ENCODE data around the gene BRCA2. TPM values are rescaled to one million over a fixed set of nuclear protein-coding genes. Genes with fewer than 3 reads are reported as not detected.

Gene BRCA2
- total RNA-seq, 1 donor from 2014 or later: 3.9 TPM

- TF ChIP-seq CTCF (IDR thresholded peaks at IDR 0.05) (no peak), POLR2A (IDR thresholded peaks at IDR 0.05) (no peak), POLR2AphosphoS5 (IDR thresholded peaks at IDR 0.05; ENCODE audit: insufficient read depth in 1 of 2, low read depth in 1 of 2) (peak in 1 of 2 donors; percentile 50)
- H3K27ac ChIP-seq: no peak overlapping the region
- intact Hi-C loops (cut with DNase I): no loop called here
- H3K9me3 ChIP-seq: no peaks in the 10 kb centered on the region
- no peak overlapping the region for H3K4me3 ChIP-seq
- DNase-seq (ENCODE audit: extremely low spot score in 2 of 2): no peak
- H3K27me3 ChIP-seq: no peaks in the 10 kb centered on the region
- no peaks in the 10 kb centered on the region for H3K4me1 ChIP-seq
- peaks cover 0 to 16% of the 10 kb centered on the region in 2 donors for H3K36me3 ChIP-seq
Observed at GRCh38 chr13:32272021-32272683, 43.2 kb upstream of the BRCA2 start.

DNA sequence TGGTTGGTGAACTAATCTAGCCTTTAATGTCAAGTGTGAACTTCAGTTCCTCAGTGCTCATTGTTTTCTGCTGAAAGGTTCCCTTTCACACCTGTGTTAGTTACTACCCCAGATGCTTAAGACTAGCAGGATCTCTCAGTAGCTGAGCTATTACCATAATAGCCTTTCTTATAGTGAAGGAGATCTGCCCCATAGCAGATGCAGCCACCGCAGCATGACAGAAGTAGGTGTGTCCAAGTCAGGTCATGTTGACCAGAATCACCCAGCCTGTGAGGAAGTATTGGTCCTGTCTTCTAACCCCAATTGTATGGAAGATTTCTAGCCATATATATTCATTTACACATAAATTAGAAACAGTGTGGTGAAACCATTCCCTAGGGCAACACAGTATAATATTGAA lies 37.5 kb upstream of the BRCA2 start:
- Histone ChIP-seq H3K36me3 (peaks cover 0 to 42% of the 10 kb centered on the region in 2 donors), H3K27ac (no peak overlapping the region), H3K9me3 (no peaks in the 10 kb centered on the region), H3K4me3 (no peak overlapping the region), H3K4me1 (no peaks in the 10 kb centered on the region), H3K27me3 (no peaks in the 10 kb centered on the region)
- no peak for DNase-seq (ENCODE audit: extremely low spot score in 2 of 2)
- intact Hi-C loops (cut with DNase I): no loop called here
- TF ChIP-seq POLR2A (IDR thresholded peaks at IDR 0.05) (no peak), CTCF (IDR thresholded peaks at IDR 0.05) (no peak), POLR2AphosphoS5 (IDR thresholded peaks at IDR 0.05; ENCODE audit: insufficient read depth in 1 of 2, low read depth in 1 of 2) (no peak)

DNA sequence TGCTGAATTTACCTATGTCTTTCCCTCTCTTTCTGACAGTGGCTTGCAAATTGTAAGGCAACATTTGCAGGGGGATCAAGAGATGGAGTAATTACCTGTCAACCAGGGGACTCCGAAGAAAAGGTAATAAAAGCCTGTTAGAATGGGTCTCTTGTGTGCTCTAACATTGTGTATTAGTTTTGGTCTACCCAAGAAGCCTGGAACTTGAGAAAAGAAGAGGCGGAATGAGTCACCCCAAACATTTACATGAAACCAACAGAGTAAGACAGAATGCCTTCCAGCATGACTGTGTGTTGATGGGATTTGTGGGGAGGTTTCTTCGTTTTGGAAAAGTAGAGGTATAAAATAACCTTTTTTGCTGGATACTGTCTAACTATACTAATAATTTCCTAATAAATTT lies 36.9 kb upstream of the BRCA2 start:
- H3K9me3 ChIP-seq: no peaks in the 10 kb centered on the region
- intact Hi-C loops (cut with DNase I): no loop called here
- peaks cover 0 to 42% of the 10 kb centered on the region in 2 donors for H3K36me3 ChIP-seq
- H3K4me1 ChIP-seq: no peaks in the 10 kb centered on the region
- no peak overlapping the region for H3K4me3 ChIP-seq
- no peak overlapping the region for H3K27ac ChIP-seq
- no peak for DNase-seq (ENCODE audit: extremely low spot score in 2 of 2)
- no peaks in the 10 kb centered on the region for H3K27me3 ChIP-seq
- no peak for TF ChIP-seq CTCF (IDR thresholded peaks at IDR 0.05)
- TF ChIP-seq POLR2A (IDR thresholded peaks at IDR 0.05): no peak
- TF ChIP-seq POLR2AphosphoS5 (IDR thresholded peaks at IDR 0.05; ENCODE audit: insufficient read depth in 1 of 2, low read depth in 1 of 2): no peak

DNA sequence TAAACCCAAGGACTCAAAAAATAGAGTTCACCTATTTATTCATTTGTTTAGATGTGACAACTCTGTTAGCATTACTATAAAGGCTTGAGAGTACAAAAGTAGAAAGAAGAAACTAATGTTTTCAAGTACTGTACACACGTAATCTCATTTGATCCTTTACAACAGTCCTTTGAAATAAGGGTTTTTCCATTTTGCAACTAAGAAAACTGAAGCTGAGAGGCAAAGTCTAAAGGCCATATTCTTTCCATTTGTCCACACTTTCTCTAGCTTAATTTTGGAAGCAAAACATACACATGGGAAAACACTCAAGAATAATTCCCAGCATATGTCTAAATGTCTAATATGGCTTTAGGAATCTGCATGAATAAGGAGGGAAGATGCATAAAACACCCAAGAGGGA lies 34.2 kb upstream of the BRCA2 start:
- H3K9me3 ChIP-seq: no peaks in the 10 kb centered on the region
- H3K36me3 ChIP-seq: peaks cover 0 to 33% of the 10 kb centered on the region in 2 donors
- H3K4me3 ChIP-seq: no peak overlapping the region
- H3K4me1 ChIP-seq: no peaks in the 10 kb centered on the region
- DNase-seq (ENCODE audit: extremely low spot score in 2 of 2): no peak
- TF ChIP-seq CTCF (IDR thresholded peaks at IDR 0.05) (no peak), POLR2AphosphoS5 (IDR thresholded peaks at IDR 0.05; ENCODE audit: insufficient read depth in 1 of 2, low read depth in 1 of 2) (no peak), POLR2A (IDR thresholded peaks at IDR 0.05) (no peak)
- intact Hi-C loops (cut with DNase I): no loop called here
- no peaks in the 10 kb centered on the region for H3K27me3 ChIP-seq
- H3K27ac ChIP-seq: no peak overlapping the region

DNA sequence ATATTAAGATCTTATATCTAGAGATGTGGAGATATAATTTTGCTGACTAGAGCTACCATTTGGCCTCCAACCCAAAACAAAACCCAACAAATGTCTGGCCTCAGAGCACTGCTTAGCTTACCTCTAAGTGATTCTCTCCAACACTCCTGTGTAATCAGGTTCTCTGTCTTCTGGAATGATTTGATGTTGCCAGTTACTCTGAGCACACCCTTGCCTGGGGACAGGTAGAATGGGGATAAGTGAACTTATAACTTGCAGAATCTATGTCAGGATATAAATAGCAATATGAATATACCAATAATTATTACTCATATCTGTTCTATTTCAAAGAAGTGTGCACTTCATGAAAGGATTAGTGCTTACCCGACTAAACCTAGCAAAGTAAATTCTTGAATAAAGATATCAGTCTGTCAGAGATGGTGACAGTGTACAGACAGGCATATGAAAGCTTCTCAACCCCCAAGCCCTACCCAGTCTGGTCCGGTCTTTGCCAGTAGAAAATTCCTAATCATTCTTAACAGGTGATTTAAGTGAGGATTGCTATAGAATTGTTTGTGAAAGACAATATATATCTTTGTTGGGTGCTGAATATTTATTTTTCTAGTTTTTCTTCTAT lies 33.1 kb upstream of the BRCA2 start:
- no peak for TF ChIP-seq POLR2AphosphoS5 (IDR thresholded peaks at IDR 0.05; ENCODE audit: insufficient read depth in 1 of 2, low read depth in 1 of 2)
- no peak for TF ChIP-seq POLR2A (IDR thresholded peaks at IDR 0.05)
- TF ChIP-seq CTCF (IDR thresholded peaks at IDR 0.05): no peak
- H3K4me1 ChIP-seq: no peaks in the 10 kb centered on the region
- H3K27ac ChIP-seq: no peak overlapping the region
- peaks cover 0 to 33% of the 10 kb centered on the region in 2 donors for H3K36me3 ChIP-seq
- DNase-seq (ENCODE audit: extremely low spot score in 2 of 2): no peak
- no peaks in the 10 kb centered on the region for H3K9me3 ChIP-seq
- intact Hi-C loops (cut with DNase I): no loop called here
- no peak overlapping the region for H3K4me3 ChIP-seq
- no peaks in the 10 kb centered on the region for H3K27me3 ChIP-seq

All from vagina (tissue), 2 donors.